ENCODE measurements around the gene KCNJ10.

Gene KCNJ10

DNA sequence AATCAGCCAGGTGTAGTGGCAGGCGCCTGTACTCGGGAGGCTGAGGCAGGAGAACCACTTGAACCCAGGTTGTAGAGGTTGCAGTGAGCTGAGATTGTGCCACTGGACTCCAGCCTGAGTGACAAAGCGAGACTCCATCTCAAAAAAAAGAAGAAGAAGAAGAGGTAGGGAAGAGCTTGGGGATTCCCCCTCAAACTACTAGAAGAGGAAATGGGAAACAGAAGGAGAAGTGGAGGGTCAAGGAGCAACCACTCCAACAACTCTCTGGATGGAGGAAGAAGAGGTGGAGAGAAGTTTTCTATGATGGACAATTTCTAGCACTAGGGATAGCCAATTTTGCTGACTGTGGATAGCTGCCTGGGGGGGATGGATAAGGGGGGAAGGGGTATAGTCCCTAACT lies 101.1 kb downstream of the KCNJ10 start:
- H3K9me3 ChIP-seq (replicated peaks in 1 of 11): no peaks in the 10 kb centered on the region
- no peaks in the 10 kb centered on the region for H3K27me3 ChIP-seq
- no peaks in the 10 kb centered on the region for H3K4me1 ChIP-seq
- no peak overlapping the region for H3K9ac ChIP-seq
- no peaks in the 10 kb centered on the region for H4K20me1 ChIP-seq
- no peak for TF ChIP-seq Cebpa-rat (IDR thresholded peaks at IDR 0.05)
- no peaks in the 10 kb centered on the region for H3K36me3 ChIP-seq
- no peak overlapping the region for H3K4me3 ChIP-seq
- no peak overlapping the region for H3K4me2 ChIP-seq
- no peak overlapping the region for H3K27ac ChIP-seq

DNA sequence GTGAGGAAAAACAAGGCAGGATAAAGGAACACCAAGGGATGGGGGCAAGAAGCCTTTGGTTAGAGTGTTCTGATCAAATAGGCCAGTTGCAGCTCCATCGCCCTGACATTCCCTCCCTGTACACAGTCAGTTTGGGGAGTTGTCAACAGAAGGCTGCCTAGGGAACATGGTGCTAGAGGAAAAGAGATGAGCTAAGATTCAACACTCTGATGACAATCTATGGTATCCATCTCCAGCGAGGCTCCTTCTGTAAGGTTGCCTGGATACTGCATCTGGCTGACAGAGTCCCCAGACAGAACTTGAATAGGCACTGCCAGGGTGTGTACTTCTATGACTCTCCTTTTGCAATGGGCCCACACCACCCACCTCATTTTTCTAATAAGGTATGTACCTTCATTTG lies 104.7 kb downstream of the KCNJ10 start:
- Histone ChIP-seq H3K4me2 (no peak overlapping the region), H3K9ac (no peak overlapping the region), H3K27me3 (no peaks in the 10 kb centered on the region), H3K9me3 (replicated peaks in 1 of 11) (no peaks in the 10 kb centered on the region), H3K4me1 (no peaks in the 10 kb centered on the region), H3K36me3 (no peaks in the 10 kb centered on the region), H3K27ac (no peak overlapping the region), H3K4me3 (no peak overlapping the region), H4K20me1 (no peaks in the 10 kb centered on the region)
- TF ChIP-seq Cebpa-rat (IDR thresholded peaks at IDR 0.05): no peak

DNA sequence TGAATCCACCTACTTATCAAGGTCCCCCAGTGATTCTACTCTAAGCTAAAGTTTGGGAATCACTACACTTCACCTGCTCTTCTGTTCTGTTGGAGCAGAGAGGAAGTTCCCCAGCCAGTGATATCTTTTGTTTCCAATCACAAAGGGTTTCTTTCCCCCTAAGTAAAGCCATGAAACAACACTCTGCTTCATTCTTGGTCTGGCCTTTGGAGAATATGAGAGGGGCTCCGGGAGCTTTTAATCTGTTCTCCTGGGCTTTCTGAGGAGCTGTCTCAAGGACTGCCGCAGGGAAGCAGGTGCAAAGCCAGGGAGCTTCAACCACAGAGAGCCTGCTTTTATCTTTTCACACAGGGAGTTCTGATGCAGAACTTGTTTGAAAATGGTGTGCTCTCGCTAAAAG lies 105.8 kb downstream of the KCNJ10 start:
- H3K36me3 ChIP-seq: no peaks in the 10 kb centered on the region
- H3K4me2 ChIP-seq: no peak overlapping the region
- H3K9me3 ChIP-seq (replicated peaks in 1 of 11): no peaks in the 10 kb centered on the region
- no peak overlapping the region for H3K9ac ChIP-seq
- H3K27ac ChIP-seq: no peak overlapping the region
- no peaks in the 10 kb centered on the region for H4K20me1 ChIP-seq
- no peak overlapping the region for H3K4me3 ChIP-seq
- peaks cover 0 to 4% (median 0%) of the 10 kb centered on the region in 10 experiments; a peak in 1 of 20 replicates for H3K4me1 ChIP-seq
- TF ChIP-seq Cebpa-rat (IDR thresholded peaks at IDR 0.05): no peak
- no peaks in the 10 kb centered on the region for H3K27me3 ChIP-seq

DNA sequence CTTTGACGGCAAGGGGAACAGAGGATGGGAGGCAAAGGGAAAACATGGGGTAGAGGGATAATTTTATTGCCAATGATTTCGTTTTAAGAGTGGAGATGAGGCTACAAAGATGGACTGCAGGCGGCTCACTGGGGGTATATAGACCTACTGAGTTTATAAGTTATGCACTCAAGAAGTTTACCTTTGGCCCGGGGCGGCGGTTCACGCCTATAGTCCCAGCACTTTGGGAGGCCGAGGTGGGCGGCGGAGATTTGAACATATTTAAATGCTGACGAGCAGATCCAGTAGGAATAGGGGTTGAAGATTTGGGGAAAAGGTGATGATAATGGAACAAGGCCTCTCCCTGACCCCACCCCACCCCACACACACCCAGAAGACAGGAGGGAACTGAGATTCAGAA lies 107.8 kb downstream of the KCNJ10 start:
- H3K4me1 ChIP-seq: peaks cover 0 to 4% (median 0%) of the 10 kb centered on the region in 10 experiments; a peak in 1 of 20 replicates
- no peak for TF ChIP-seq Cebpa-rat (IDR thresholded peaks at IDR 0.05)
- no peaks in the 10 kb centered on the region for H3K36me3 ChIP-seq
- no peaks in the 10 kb centered on the region for H3K27me3 ChIP-seq
- H3K4me2 ChIP-seq: no peak overlapping the region
- no peak overlapping the region for H3K9ac ChIP-seq
- H4K20me1 ChIP-seq: no peaks in the 10 kb centered on the region; a peak in 1 of 22 replicates
- H3K9me3 ChIP-seq (replicated peaks in 1 of 11): no peaks in the 10 kb centered on the region
- H3K27ac ChIP-seq: no peak overlapping the region
- H3K4me3 ChIP-seq: no peak overlapping the region

DNA sequence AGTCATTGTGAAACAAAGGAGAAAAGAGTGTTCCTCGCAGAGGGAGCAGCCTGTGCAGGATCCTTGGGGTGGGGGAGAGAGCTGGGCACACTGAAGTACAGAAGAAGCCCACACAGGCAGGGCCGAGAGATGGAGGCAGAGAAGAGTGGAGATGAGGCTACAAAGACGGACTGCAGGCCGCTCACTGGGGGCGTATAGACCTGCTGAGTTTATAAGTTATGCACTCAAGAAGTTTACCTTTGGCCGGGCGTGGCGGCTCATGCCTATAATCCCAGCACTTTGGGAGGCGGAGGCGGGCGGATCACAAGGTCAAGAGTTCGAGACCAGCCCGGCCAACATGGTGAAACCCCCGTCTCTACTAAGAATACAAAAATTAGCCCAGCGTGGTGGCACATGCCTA lies 108.3 kb downstream of the KCNJ10 start:
- no peaks in the 10 kb centered on the region for H3K27me3 ChIP-seq
- no peaks in the 10 kb centered on the region for H3K36me3 ChIP-seq
- no peak overlapping the region for H3K9ac ChIP-seq
- peaks cover 0 to 4% (median 0%) of the 10 kb centered on the region in 10 experiments; a peak in 1 of 20 replicates for H3K4me1 ChIP-seq
- H3K9me3 ChIP-seq (replicated peaks in 1 of 11): no peaks in the 10 kb centered on the region
- H4K20me1 ChIP-seq: no peaks in the 10 kb centered on the region; a peak in 1 of 22 replicates
- H3K4me2 ChIP-seq: no peak overlapping the region
- no peak overlapping the region for H3K4me3 ChIP-seq
- H3K27ac ChIP-seq: no peak overlapping the region
- TF ChIP-seq Cebpa-rat (IDR thresholded peaks at IDR 0.05): no peak

DNA sequence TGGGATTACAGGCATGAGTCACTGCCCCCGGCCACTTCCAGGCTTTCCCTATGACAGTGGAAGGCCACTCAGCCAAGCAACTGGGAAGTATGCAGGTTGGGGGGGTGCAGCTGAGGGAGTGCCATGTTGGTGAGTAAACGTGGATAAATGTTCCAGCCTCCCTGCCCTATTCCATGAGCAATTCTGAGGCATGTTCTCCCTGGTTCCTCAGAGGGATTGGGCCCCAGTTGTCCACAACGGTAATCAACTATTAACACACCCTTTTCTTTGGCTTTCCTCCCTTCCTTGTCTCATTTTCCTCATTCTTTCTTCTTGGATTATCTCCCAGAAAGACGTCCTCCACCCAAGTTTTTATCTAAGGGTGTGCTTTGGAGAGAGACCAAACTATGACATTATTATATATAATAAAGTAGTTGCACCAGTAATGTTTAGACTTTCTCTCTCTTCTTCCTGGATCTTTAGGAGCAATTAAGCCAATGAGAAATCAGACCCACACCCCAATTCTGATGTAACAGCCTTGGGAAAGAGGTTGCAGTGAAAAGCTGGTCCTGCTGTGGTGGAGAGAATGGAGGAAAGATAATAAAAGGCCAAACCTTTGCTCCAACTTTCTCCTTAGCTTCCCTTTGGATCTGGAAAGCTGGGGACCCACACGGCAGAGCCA lies 109.1 kb downstream of the KCNJ10 start:
- no peak for TF ChIP-seq Cebpa-rat (IDR thresholded peaks at IDR 0.05)
- H3K36me3 ChIP-seq: no peaks in the 10 kb centered on the region
- H3K27me3 ChIP-seq: no peaks in the 10 kb centered on the region
- H3K9me3 ChIP-seq (replicated peaks in 1 of 11): no peaks in the 10 kb centered on the region
- H3K4me1 ChIP-seq: peaks cover 0 to 4% (median 0%) of the 10 kb centered on the region in 10 experiments; a peak in 1 of 20 replicates
- no peak overlapping the region for H3K9ac ChIP-seq
- H3K27ac ChIP-seq: no peak overlapping the region
- no peaks in the 10 kb centered on the region; a peak in 1 of 22 replicates for H4K20me1 ChIP-seq
- H3K4me3 ChIP-seq: no peak overlapping the region
- H3K4me2 ChIP-seq: no peak overlapping the region

DNA sequence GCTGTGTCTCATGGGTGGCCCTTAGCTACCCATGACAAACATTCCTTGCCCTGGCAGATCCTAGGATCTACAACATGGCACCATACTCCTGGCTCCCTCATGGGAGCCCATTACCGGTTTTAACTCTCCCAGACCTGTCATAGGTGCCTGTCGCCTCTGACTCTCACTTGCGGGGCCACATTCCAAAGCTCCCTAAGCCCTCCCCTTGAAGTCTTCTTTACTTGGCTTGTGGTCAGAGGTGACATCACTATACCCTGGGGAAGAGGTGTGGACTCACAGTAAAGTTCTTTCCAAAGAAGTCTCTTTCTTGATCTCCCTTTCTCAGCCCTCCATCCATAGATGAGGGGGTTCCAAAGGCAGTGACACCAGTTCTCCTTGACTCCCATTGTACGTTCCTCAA lies 110.5 kb downstream of the KCNJ10 start:
- no peak for TF ChIP-seq Cebpa-rat (IDR thresholded peaks at IDR 0.05)
- Histone ChIP-seq H3K4me1 (peaks cover 0 to 5% (median under 1%) of the 10 kb centered on the region in 10 experiments; a peak in 9 of 20 replicates), H3K4me3 (no peak overlapping the region), H3K27me3 (no peaks in the 10 kb centered on the region), H3K36me3 (no peaks in the 10 kb centered on the region), H3K4me2 (no peak overlapping the region), H4K20me1 (no peaks in the 10 kb centered on the region; a peak in 1 of 22 replicates), H3K9ac (no peak overlapping the region), H3K27ac (no peak overlapping the region), H3K9me3 (replicated peaks in 1 of 11) (no peaks in the 10 kb centered on the region)

DNA sequence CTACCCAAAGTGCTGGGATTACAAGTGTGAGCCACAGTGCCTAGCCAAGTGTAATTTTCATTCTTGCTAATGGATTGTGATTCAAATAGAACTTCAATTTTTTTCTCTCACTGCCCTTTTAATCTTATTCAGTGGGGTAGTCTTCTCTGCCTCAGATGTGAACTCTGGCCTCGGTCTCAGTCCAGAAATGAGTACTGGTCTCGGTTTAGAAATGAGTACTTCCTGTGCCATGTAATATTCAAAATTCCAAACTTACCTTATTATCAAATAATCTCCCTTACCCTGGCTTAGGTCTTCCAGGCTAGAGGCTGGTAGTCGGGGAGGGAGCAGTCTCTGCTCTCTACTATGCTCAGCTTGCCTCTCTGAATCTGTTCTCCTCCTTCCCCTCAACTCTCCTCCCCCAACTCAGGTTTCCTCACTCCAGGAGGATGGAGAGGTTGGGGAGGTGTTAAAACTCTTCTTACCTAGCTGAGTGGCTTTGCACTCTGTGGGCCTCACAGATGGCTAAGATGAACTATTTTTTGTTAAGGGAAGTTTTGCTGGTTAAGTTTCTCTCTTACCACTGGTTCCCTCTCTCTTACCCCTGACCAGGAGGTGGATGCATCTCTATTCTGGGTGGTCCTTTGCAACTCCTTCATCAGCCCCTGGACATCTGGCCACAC lies 111.1 kb downstream of the KCNJ10 start:
- no peak for TF ChIP-seq Cebpa-rat (IDR thresholded peaks at IDR 0.05)
- H3K36me3 ChIP-seq: no peaks in the 10 kb centered on the region
- no peak overlapping the region for H3K4me2 ChIP-seq
- no peaks in the 10 kb centered on the region for H3K9me3 ChIP-seq (replicated peaks in 1 of 11)
- H3K9ac ChIP-seq: no peak overlapping the region
- H3K4me1 ChIP-seq: peaks cover 0 to 11% (median 5%) of the 10 kb centered on the region in 10 experiments; a peak in 10 of 20 replicates
- no peak overlapping the region for H3K27ac ChIP-seq
- H3K27me3 ChIP-seq: no peaks in the 10 kb centered on the region
- H3K4me3 ChIP-seq: no peak overlapping the region
- no peaks in the 10 kb centered on the region; a peak in 1 of 22 replicates for H4K20me1 ChIP-seq

DNA sequence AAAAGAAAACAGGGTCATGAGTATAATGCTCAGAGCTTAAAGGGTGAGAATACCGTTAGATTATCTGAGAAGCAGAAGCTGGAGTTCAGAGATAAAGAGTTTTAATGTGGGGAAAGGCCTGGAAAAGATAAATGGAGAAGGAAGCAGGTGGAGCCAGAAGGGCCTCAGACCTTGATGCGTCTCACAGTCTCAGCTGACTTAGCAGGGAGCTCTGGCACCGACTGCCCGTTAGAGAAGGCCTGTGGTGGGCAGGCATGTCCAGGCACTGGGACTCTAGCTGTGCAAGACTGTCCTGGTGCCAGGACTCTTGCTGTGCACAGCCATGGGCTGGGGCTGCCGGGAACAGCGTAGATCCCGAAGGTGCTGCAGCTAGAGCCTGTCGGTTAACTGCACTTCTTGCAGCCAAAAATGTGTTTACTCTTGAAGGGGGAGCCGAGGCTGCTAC lies 112.1 kb downstream of the KCNJ10 start:
- H3K4me1 ChIP-seq: peaks cover 0 to 19% (median 6%) of the 10 kb centered on the region in 10 experiments; a peak in 10 of 20 replicates
- H3K27ac ChIP-seq: no peak overlapping the region
- TF ChIP-seq Cebpa-rat (IDR thresholded peaks at IDR 0.05): no peak
- H3K4me2 ChIP-seq: no peak overlapping the region
- H3K4me3 ChIP-seq: no peak overlapping the region
- H3K27me3 ChIP-seq: no peaks in the 10 kb centered on the region
- H3K9me3 ChIP-seq (replicated peaks in 1 of 11): no peaks in the 10 kb centered on the region
- no peak overlapping the region for H3K9ac ChIP-seq
- H4K20me1 ChIP-seq: no peaks in the 10 kb centered on the region; a peak in 1 of 22 replicates
- no peaks in the 10 kb centered on the region for H3K36me3 ChIP-seq

DNA sequence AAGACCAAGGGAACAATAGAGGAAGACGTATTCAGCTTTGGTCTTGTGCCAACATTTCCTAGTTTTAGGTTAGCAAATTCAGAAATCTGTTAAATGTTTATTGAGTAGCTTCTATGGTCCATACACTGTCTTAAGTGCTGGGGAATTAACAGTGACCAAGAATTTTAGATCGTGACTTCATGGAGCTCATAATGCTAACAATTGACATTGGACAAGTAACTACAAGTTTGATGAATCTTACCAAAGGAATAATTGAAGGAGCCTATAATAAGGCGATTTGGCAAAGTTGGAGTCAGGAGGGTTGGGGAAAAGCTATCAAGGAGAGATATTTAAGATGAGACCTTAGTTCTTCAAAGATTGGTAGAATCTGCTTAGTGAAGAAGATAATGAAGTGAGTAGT lies 114.5 kb downstream of the KCNJ10 start:
- H3K9me3 ChIP-seq (replicated peaks in 1 of 11): no peaks in the 10 kb centered on the region
- H3K27me3 ChIP-seq: no peaks in the 10 kb centered on the region
- no peaks in the 10 kb centered on the region for H3K36me3 ChIP-seq
- H3K4me2 ChIP-seq: no peak overlapping the region
- TF ChIP-seq Cebpa-rat (IDR thresholded peaks at IDR 0.05): no peak
- H3K4me3 ChIP-seq: no peak overlapping the region
- peaks cover 0 to 20% (median 9%) of the 10 kb centered on the region in 10 experiments; a peak in 12 of 20 replicates for H3K4me1 ChIP-seq
- H3K9ac ChIP-seq: no peak overlapping the region
- no peak overlapping the region for H3K27ac ChIP-seq
- no peaks in the 10 kb centered on the region; a peak in 1 of 22 replicates for H4K20me1 ChIP-seq
